Progenitor cell of endocrine pancreas (in vitro differentiated cells): ENCODE results near the gene HECTD3. TPM values are rescaled to one million over a fixed set of nuclear protein-coding genes. Genes with fewer than 3 reads are reported as not detected.
"Not testable (repeated sequence)": the region's sequence is repeated elsewhere in the genome, so short reads cannot be mapped to it uniquely, and the experiment has no call there.

Experiments used
- DNase-seq: peaks from one replicate; pipeline ENCODE4 v3.0.0; 2021; ENCODE audit warnings: low spot score; ENCODE audit not compliant: unreplicated experiment
- H3K27ac Mint-ChIP-seq: 2 replicates; pipeline ENCODE4 v1.8.0; 2021; ENCODE audit warnings: mild to moderate bottlenecking, moderate library complexity, mixed read lengths
- H3K27me3 Mint-ChIP-seq: 2 replicates; pipeline ENCODE4 v1.8.0; 2021; ENCODE audit warnings: mixed read lengths
- H3K36me3 Mint-ChIP-seq: 2 replicates; pipeline ENCODE4 v1.8.0; 2022; ENCODE audit warnings: mixed read lengths; ENCODE audit not compliant: insufficient read depth
- H3K4me1 Mint-ChIP-seq: 2 replicates; pipeline ENCODE4 v1.8.0; 2021; ENCODE audit warnings: low read depth, mixed read lengths
- H3K4me3 Mint-ChIP-seq: 2 replicates; pipeline ENCODE4 v1.8.0; 2021; ENCODE audit warnings: low read depth, mild to moderate bottlenecking, moderate library complexity, mixed read lengths
- H3K9me3 Mint-ChIP-seq: 2 replicates; pipeline ENCODE4 v1.8.0; 2021; ENCODE audit warnings: low read depth, mixed read lengths
- total RNA-seq: library from RNA; stranded (reverse); gene quantifications from 2 replicates; pipeline ENCODE4 v1.2.1, GENCODE V29; 2021
- TF ChIP-seq, protein P1 (sequence below): fragments of 200-600 bp; sonication (generic); IDR thresholded peaks from one replicate; pipeline ENCODE4 v1.5.0; 2021; ENCODE audit warnings: antibody characterized with exemption, mild to moderate bottlenecking; ENCODE audit not compliant: unreplicated experiment

Gene HECTD3
- total RNA-seq, 1 donor from 2014 or later, result 44.2 TPM

DNA sequence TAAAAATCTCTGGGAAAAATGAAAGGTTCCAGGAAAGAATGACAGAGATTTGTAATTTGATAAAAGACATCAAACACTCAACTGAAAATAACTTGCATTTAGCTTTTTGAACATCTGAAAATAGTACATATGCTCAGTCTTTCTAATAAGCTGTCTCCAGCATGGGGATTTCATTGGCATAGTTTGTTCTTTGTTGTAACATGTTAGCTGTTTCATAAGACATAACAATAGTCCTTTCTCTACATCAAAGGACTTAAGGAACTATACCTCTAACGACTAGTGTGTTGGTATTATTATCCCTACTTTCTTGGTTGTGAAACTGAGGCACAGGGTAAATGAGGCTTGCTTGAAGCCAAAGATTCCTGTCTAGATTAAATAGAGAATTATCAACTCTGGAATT lies 46.7 kb downstream of the HECTD3 start:
- TF ChIP-seq, protein P1, sequence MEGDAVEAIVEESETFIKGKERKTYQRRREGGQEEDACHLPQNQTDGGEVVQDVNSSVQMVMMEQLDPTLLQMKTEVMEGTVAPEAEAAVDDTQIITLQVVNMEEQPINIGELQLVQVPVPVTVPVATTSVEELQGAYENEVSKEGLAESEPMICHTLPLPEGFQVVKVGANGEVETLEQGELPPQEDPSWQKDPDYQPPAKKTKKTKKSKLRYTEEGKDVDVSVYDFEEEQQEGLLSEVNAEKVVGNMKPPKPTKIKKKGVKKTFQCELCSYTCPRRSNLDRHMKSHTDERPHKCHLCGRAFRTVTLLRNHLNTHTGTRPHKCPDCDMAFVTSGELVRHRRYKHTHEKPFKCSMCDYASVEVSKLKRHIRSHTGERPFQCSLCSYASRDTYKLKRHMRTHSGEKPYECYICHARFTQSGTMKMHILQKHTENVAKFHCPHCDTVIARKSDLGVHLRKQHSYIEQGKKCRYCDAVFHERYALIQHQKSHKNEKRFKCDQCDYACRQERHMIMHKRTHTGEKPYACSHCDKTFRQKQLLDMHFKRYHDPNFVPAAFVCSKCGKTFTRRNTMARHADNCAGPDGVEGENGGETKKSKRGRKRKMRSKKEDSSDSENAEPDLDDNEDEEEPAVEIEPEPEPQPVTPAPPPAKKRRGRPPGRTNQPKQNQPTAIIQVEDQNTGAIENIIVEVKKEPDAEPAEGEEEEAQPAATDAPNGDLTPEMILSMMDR, result no peak
- Mint-ChIP-seq H3K36me3 (no peaks in the 10 kb centered on the region), H3K9me3 (no peaks in the 10 kb centered on the region), H3K27me3 (no peaks in the 10 kb centered on the region), H3K4me1 (no peaks in the 10 kb centered on the region), H3K27ac (no peak overlapping the region), H3K4me3 (no peak overlapping the region)
- no peak for DNase-seq

GRCh38 chr1:44962729-44963128 lies 48.4 kb downstream of the HECTD3 start:
- H3K36me3 Mint-ChIP-seq, result no peaks in the 10 kb centered on the region
- H3K27me3 Mint-ChIP-seq, result no peaks in the 10 kb centered on the region
- DNase-seq, result no peak
- no peak overlapping the region for H3K4me3 Mint-ChIP-seq
- H3K4me1 Mint-ChIP-seq, result no peaks in the 10 kb centered on the region
- TF ChIP-seq, protein P1, result no peak
- no peaks in the 10 kb centered on the region for H3K9me3 Mint-ChIP-seq
- H3K27ac Mint-ChIP-seq, result no peak overlapping the region

DNA sequence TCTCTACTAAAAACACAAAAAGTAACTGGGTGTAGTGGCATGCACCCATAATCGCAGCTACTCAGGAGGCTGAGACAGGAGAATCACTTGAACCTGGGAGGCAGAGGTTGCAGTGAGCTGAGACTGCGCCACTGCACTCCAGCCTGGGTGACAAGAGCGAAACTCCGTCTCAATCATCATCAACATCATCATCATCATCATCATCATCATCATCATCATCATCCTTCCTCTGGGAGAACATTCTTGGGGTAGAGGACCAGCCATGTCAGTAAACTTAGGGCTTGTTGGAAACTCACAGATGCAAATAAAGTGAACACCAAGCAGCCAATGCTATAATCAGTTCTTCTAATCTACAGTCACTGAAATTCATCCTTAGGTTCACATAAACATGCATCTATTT lies 49.1 kb downstream of the HECTD3 start:
- not testable (repeated sequence) for H3K4me1 Mint-ChIP-seq, H3K4me3 Mint-ChIP-seq, DNase-seq, H3K27ac Mint-ChIP-seq, H3K36me3 Mint-ChIP-seq, H3K9me3 Mint-ChIP-seq, H3K27me3 Mint-ChIP-seq

DNA sequence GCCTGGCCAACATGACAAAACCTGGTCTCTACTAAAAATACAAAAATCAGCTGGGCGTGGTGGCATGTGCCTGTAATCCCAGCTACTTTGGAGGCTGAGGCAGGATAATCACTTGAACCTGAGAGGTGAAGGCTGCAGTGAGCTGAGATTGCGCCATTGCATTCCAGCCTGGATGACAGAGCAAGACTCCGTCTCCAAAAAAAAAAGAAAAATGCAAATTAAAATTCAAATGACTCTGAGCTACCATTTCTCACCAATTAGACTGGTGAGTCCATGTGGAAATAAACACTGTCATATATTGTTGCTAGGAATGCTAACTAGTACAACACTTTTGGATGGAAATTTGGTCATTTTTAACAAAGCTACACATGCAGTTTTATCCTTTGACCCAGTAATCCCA lies 53.6 kb downstream of the HECTD3 start:
- H3K27ac Mint-ChIP-seq, H3K9me3 Mint-ChIP-seq, H3K4me3 Mint-ChIP-seq, DNase-seq, H3K4me1 Mint-ChIP-seq, H3K27me3 Mint-ChIP-seq: not testable (repeated sequence)
- H3K36me3 Mint-ChIP-seq, result peaks cover 22% of the 10 kb centered on the region

- H3K27me3 Mint-ChIP-seq, H3K4me1 Mint-ChIP-seq, H3K27ac Mint-ChIP-seq, H3K9me3 Mint-ChIP-seq, DNase-seq, H3K4me3 Mint-ChIP-seq: not testable (repeated sequence)
- H3K36me3 Mint-ChIP-seq, result peaks cover 26% of the 10 kb centered on the region
Measured at GRCh38 chr1:44956077-44956476, 55.0 kb downstream of the HECTD3 start.

Other genes starting within 250 kb of the HECTD3 start
- gene RPS8, start 235.8 kb downstream of the HECTD3 start, total RNA-seq, result 1,808 and 1,842 TPM in 2 replicates
- 2.1 and 2.4 TPM in 2 replicates for gene BEST4, start 223.2 kb downstream of the HECTD3 start, total RNA-seq
- 11.8 and 13.3 TPM in 2 replicates for gene PLK3, start 210.9 kb downstream of the HECTD3 start, total RNA-seq
- 0.55 and 0.79 TPM in 2 replicates for gene DYNLT4, start 204.0 kb downstream of the HECTD3 start, total RNA-seq
- gene BTBD19, start 202.8 kb downstream of the HECTD3 start, total RNA-seq, result 26.7 and 27.5 TPM in 2 replicates
- gene PTCH2, start 168.1 kb downstream of the HECTD3 start, total RNA-seq, result 2.9 and 3.0 TPM in 2 replicates
- gene EIF2B3, start 24.7 kb downstream of the HECTD3 start, total RNA-seq, result 20.1 and 21.0 TPM in 2 replicates
- 61.5 and 64.4 TPM in 2 replicates for gene UROD, start 930 bp upstream of the HECTD3 start, total RNA-seq
- 8.5 and 9.2 TPM in 2 replicates for gene ZSWIM5, start 195.3 kb upstream of the HECTD3 start, total RNA-seq